GM23338 (cell line): ENCODE data around the gene POLD3.

Experiments
- CREB1 ChIP-seq: fragments of 250-450 bp; sonication (Bioruptor Pico); IDR thresholded peaks from 2 replicates; pipeline ENCODE4 v1.5.0; 2020; ENCODE audit warnings: low read depth, mild to moderate bottlenecking, moderate library complexity
- EZH2 ChIP-seq: fragments of 200-600 bp; sonication (generic); IDR thresholded peaks from one replicate; pipeline ENCODE4 v1.8.0; 2017; ENCODE audit warnings: antibody characterized with exemption, mild to moderate bottlenecking, low read depth; ENCODE audit not compliant: unreplicated experiment
- EZH2phosphoT487 ChIP-seq: fragments of 200-600 bp; sonication (generic); IDR thresholded peaks from one replicate; pipeline ENCODE4 v1.8.1; 2018; ENCODE audit warnings: antibody characterized with exemption; ENCODE audit not compliant: unreplicated experiment
- POLR2AphosphoS5 ChIP-seq: IDR thresholded peaks from 2 replicates; pipeline ENCODE4 v1.6.1; 2016; ENCODE audit warnings: antibody characterized with exemption, low read depth
- REST ChIP-seq: IDR thresholded peaks from one replicate; pipeline ENCODE4 v1.6.1; 2018; ENCODE audit warnings: antibody characterized with exemption; ENCODE audit not compliant: unreplicated experiment
- ZNF331 ChIP-seq: fragments of 250-450 bp; sonication (Bioruptor Pico); IDR thresholded peaks from 2 replicates; pipeline ENCODE4 v1.5.0; 2020; ENCODE audit warnings: low read depth, mild to moderate bottlenecking, moderate library complexity
- ZNF462 ChIP-seq: fragments of 250-450 bp; sonication (Bioruptor Pico); IDR thresholded peaks from 2 replicates; pipeline ENCODE4 v1.5.0; 2020; ENCODE audit warnings: mild to moderate bottlenecking, moderate library complexity
- TF ChIP-seq, protein P1 (sequence below), 2 experiments: fragments of 200-600 bp in 1 of 2; sonication (generic) in 1 of 2; conservative IDR thresholded peaks; 2 replicates each; pipeline versions ENCODE4 v1.5.1 to v1.6.1; 2016 to 2017; ENCODE audit warnings: antibody characterized with exemption in 2 of 2, low read depth in 2 of 2, mild to moderate bottlenecking in 2 of 2, moderate library complexity in 1 of 2

- TF ChIP-seq, protein P1, sequence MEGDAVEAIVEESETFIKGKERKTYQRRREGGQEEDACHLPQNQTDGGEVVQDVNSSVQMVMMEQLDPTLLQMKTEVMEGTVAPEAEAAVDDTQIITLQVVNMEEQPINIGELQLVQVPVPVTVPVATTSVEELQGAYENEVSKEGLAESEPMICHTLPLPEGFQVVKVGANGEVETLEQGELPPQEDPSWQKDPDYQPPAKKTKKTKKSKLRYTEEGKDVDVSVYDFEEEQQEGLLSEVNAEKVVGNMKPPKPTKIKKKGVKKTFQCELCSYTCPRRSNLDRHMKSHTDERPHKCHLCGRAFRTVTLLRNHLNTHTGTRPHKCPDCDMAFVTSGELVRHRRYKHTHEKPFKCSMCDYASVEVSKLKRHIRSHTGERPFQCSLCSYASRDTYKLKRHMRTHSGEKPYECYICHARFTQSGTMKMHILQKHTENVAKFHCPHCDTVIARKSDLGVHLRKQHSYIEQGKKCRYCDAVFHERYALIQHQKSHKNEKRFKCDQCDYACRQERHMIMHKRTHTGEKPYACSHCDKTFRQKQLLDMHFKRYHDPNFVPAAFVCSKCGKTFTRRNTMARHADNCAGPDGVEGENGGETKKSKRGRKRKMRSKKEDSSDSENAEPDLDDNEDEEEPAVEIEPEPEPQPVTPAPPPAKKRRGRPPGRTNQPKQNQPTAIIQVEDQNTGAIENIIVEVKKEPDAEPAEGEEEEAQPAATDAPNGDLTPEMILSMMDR (conservative IDR thresholded peaks at IDR 0.05; ENCODE audit: low read depth in 2 of 2): no peak
- TF ChIP-seq EZH2 (no peak), EZH2phosphoT487 (no peak), REST (no peak), ZNF331 (CRISPR knock-in tag) (no peak), POLR2AphosphoS5 (no peak), CREB1 (CRISPR knock-in tag) (no peak), ZNF462 (CRISPR knock-in tag) (no peak)
These were observed 12.7 kb upstream of the POLD3 start for GRCh38 chr11:74579577-74580270.
